HepG2 (cell line): ENCODE results near the gene PFKM. TPM values are rescaled to one million over a fixed set of nuclear protein-coding genes. Genes with fewer than 3 reads are reported as not detected.

ENCODE experiments used
- ATAC-seq: fragments of 200-7000 bp; cut with Tn5 transposase; 3 replicates; pipeline ENCODE4 v1.9.1; 2020; ENCODE audit warnings: mild to moderate bottlenecking, moderate library complexity
- BruUV-seq: library from RNA; stranded (reverse); fragments of 400-500 nt; replicated peaks from 2 replicates; lab custom pipeline; 2021; lab: Mats Ljungman, UMichigan
- CTCF ChIA-PET: fragments of 300-600 bp; formaldehyde crosslinking; extraction: SDS; loops from one replicate; lab custom pipeline; 2021; ENCODE audit warnings: low total read pairs, inconsistent platforms, low intra/inter-chr PET ratio; lab: Yijun Ruan, JAX
- POLR2A ChIA-PET: fragments of 350-600 bp; sonication (Branson Sonifier 250); formaldehyde crosslinking; loops from one replicate; lab custom pipeline; 2020; ENCODE audit warnings: antibody characterized with exemption, inconsistent platforms; lab: Yijun Ruan, JAX
- DNase-seq: peaks from one replicate; pipeline ENCODE4 v3.0.0-alpha.2; 2015; ENCODE audit warnings: low spot score
- FAIRE-seq: peaks from 3 replicates; lab custom pipeline; 2011; peaks lifted over from hg19 to GRCh38; lab: Jason Lieb, UNC
- H2AFZ ChIP-seq: one replicate; pipeline ENCODE4 v1.6.1; 2011; ENCODE audit warnings: low read length, inconsistent platforms
- H3K27ac ChIP-seq: fragments of 300-600 bp; 3 replicates; pipeline ENCODE4 v1.8.0; 2011; ENCODE audit warnings: mixed run types, mild to moderate bottlenecking, mixed read lengths, low read length, inconsistent platforms; ENCODE audit not compliant: insufficient read depth; ENCODE audit errors: extremely low read length
- H3K27me3 ChIP-seq, 2 experiments: fragments of 200-600 bp in 1 of 2; 2 replicates in 1 of 2; 3 replicates in 1 of 2; pipeline versions ENCODE4 v1.6.0 to v1.8.0; 2011; ENCODE audit warnings: low read length in 2 of 2, mild to moderate bottlenecking in 2 of 2, moderate library complexity in 2 of 2, inconsistent platforms in 1 of 2; ENCODE audit not compliant: insufficient read depth in 2 of 2, control insufficient read depth in 1 of 2
- H3K36me3 ChIP-seq, 2 experiments: fragments of 200-600 bp in 1 of 2; replicated peaks in 1 of 2; 2 replicates in 1 of 2; 3 replicates in 1 of 2; pipeline versions ENCODE4 v1.5.1 to v1.8.0; 2011; ENCODE audit warnings: low read length in 2 of 2, inconsistent platforms in 1 of 2; ENCODE audit not compliant: insufficient read depth in 2 of 2, control insufficient read depth in 1 of 2
- H3K4me1 ChIP-seq: 2 replicates; pipeline ENCODE4 v1.5.1; 2012; ENCODE audit warnings: low read length, inconsistent platforms; ENCODE audit not compliant: insufficient read depth
- H3K4me2 ChIP-seq: 2 replicates; pipeline ENCODE4 v1.6.0; 2011; ENCODE audit warnings: low read depth, low read length, inconsistent platforms
- H3K4me3 ChIP-seq, 3 experiments: fragments of 200-600 bp in 1 of 3; sonication (generic), shearing (Covaris generic) in 1 of 3; replicated peaks in 1 of 3; 2 replicates each; pipeline ENCODE4 v1.5.1; 2011 to 2016; ENCODE audit warnings: low read length in 3 of 3, inconsistent platforms in 2 of 3, low read depth in 2 of 3, mild to moderate bottlenecking in 2 of 3, control low read depth in 1 of 3, mixed read lengths in 1 of 3; ENCODE audit not compliant: insufficient read depth in 1 of 3
- H3K79me2 ChIP-seq: one replicate; pipeline ENCODE4 v1.6.1; 2011; ENCODE audit warnings: low read length, inconsistent platforms; ENCODE audit not compliant: insufficient read depth
- H3K9ac ChIP-seq: 2 replicates; pipeline ENCODE4 v1.6.0; 2011; ENCODE audit warnings: mild to moderate bottlenecking, low read depth, low read length, inconsistent platforms; ENCODE audit not compliant: insufficient read depth
- H3K9me3 ChIP-seq: 2 replicates; pipeline ENCODE4 v1.5.1; 2012; ENCODE audit warnings: mild to moderate bottlenecking, low read length
- H4K20me1 ChIP-seq: 2 replicates; pipeline ENCODE4 v1.6.0; 2011; ENCODE audit warnings: inconsistent platforms, mild to moderate bottlenecking, low read length, moderate library complexity; ENCODE audit not compliant: insufficient read depth
- ARID3A ChIP-seq: IDR thresholded peaks from 2 replicates; pipeline ENCODE4 v1.6.1; 2012; ENCODE audit warnings: low read depth, low read length, improper control_type of control experiment
- E2F1 ChIP-seq: sonication (generic); formaldehyde crosslinking; IDR thresholded peaks from 2 replicates; pipeline ENCODE4 v1.5.0; 2020; ENCODE audit warnings: missing genetic modification reagents
- GABPA ChIP-seq, 2 experiments: IDR thresholded peaks; 2 replicates each; pipeline ENCODE4 v1.6.1; 2011 to 2016; ENCODE audit warnings: low read depth in 2 of 2, low read length in 1 of 2, missing biosample characterization in 1 of 2, missing genetic modification characterization in 1 of 2
- KIAA2018 ChIP-seq: sonication (generic); formaldehyde crosslinking; IDR thresholded peaks from 2 replicates; pipeline ENCODE4 v1.5.0; 2020; ENCODE audit warnings: mild to moderate bottlenecking, missing genetic modification reagents, borderline replicate concordance
- MEF2D ChIP-seq: sonication (generic); formaldehyde crosslinking; IDR thresholded peaks from 2 replicates; pipeline ENCODE4 v1.5.1; 2020; ENCODE audit warnings: mild to moderate bottlenecking, missing genetic modification reagents
- MTF2 ChIP-seq: sonication (generic); formaldehyde crosslinking; IDR thresholded peaks from 2 replicates; pipeline ENCODE4 v1.5.0; 2020; ENCODE audit warnings: missing genetic modification reagents, borderline replicate concordance
- PCBP1 ChIP-seq: fragments of 200-400 bp; formaldehyde crosslinking; IDR thresholded peaks from 2 replicates; pipeline ENCODE4 v1.6.1; 2017; ENCODE audit warnings: mild to moderate bottlenecking, low read depth, low read length, borderline replicate concordance
- SOX6 ChIP-seq, 2 experiments: fragments of 450-650 bp in 1 of 2; sonication (generic) in 1 of 2; formaldehyde crosslinking in 1 of 2; IDR thresholded peaks; 2 replicates each; pipeline versions ENCODE4 v1.4.0 to v1.6.1; 2017 to 2020; ENCODE audit warnings: antibody characterized with exemption in 1 of 2, mild to moderate bottlenecking in 1 of 2, missing genetic modification reagents in 1 of 2
- TBX3 ChIP-seq: fragments of 450-650 bp; IDR thresholded peaks from 2 replicates; pipeline ENCODE4 v1.6.1; 2017; ENCODE audit warnings: antibody characterized with exemption, mild to moderate bottlenecking, inconsistent platforms, borderline replicate concordance
- ZNF282 ChIP-seq: fragments of 450-650 bp; IDR thresholded peaks from 2 replicates; pipeline ENCODE4 v1.6.1; 2018; ENCODE audit not compliant: partially characterized antibody
- WGBS: methylation state at CpG from one replicate; pipeline ENCODE4 v1.1.6; 2017; ENCODE audit warnings: low lambda C conversion rate; 5-methylcytosine and 5-hydroxymethylcytosine counted together
- in situ Hi-C: cut with HindIII; loops from 2 replicates; pipeline ENCODE4 v1.10.0; 2017; ENCODE audit warnings: low pct_unique_long_range_greater_than_20kb; ENCODE audit not compliant: extremely low pct_ligation_motif_present
- intact Hi-C: fragments of 100-400 bp; cut with micrococcal nuclease; formaldehyde crosslinking; loops from one replicate; pipeline ENCODE4 v1.10.0; 2022; ENCODE audit not compliant: unreplicated experiment
- polyA plus RNA-seq, 8 experiments: library from polyadenylated mRNA; depleted of rRNA in 3 of 8; stranded (reverse) in 7 of 8; unstranded in 1 of 8; fragments of >200 nt; fragmentation: Illumina TruSeq in 4 of 8; extraction: Trizol in 4 of 8; gene quantifications; 2 replicates each; pipeline versions ENCODE4 v1.2.1 to v1.2.3, GENCODE V29; 2011 to 2016; ENCODE audit warnings: low read depth in 4 of 8, missing spikeins in 1 of 8, mixed read lengths in 1 of 8; ENCODE audit not compliant: insufficient read depth in 1 of 8
- total RNA-seq, 5 experiments: library from RNA; depleted of rRNA; stranded (reverse); fragments of >200 nt; fragmentation: Illumina TruSeq; extraction: Trizol; gene quantifications; 2 replicates each; pipeline ENCODE4 v1.2.3, GENCODE V29; 2016; ENCODE audit warnings: low read depth in 1 of 5
- TF ChIP-seq, protein P1 (sequence below): sonication (generic); formaldehyde crosslinking; conservative IDR thresholded peaks from 2 replicates; pipeline ENCODE4 v1.4.0; 2020; ENCODE audit warnings: missing genetic modification reagents

Gene PFKM
- total and polyA plus RNA-seq, 2 of the 13 experiments (the other 11 are each of a cell fraction or from before 2014, with no cell fraction given): 1.9 to 2.4 TPM

- no TSS peak for BruUV-seq
- H3K27ac ChIP-seq: no peak overlapping the region
- in situ Hi-C loops (no loop called here), intact Hi-C loops (no loop called here)
- no peaks in the 10 kb centered on the region for H3K9me3 ChIP-seq
- no peak for DNase-seq
- H3K36me3 ChIP-seq: peaks cover 3 to 33% of the 10 kb centered on the region in 2 experiments; a peak in 4 of 5 replicates
- CTCF ChIA-PET: no interaction called here
- H4K20me1 ChIP-seq: no peaks in the 10 kb centered on the region
- H3K4me2 ChIP-seq: no peak overlapping the region
- no peak for ATAC-seq
- no peak overlapping the region for H3K9ac ChIP-seq
- H3K79me2 ChIP-seq: no peaks in the 10 kb centered on the region
- FAIRE-seq: no peak
- POLR2A ChIA-PET: no interaction called here
- H3K4me1 ChIP-seq: no peaks in the 10 kb centered on the region
- whole genome bisulfite sequencing: 99% methylated on average over 2 of the region's 2 CpGs
- no peak overlapping the region for H3K4me3 ChIP-seq
- no peaks in the 10 kb centered on the region for H3K27me3 ChIP-seq
- H2AFZ ChIP-seq: no peak overlapping the region
- TF ChIP-seq SOX6 (IDR thresholded peaks at IDR 0.05): no peak
- no peak for TF ChIP-seq SOX6 (CRISPR knock-in tag; IDR thresholded peaks at IDR 0.05)
- no peak for TF ChIP-seq ARID3A
- TF ChIP-seq ZNF282: no peak
- TF ChIP-seq PCBP1: no peak
- TF ChIP-seq, protein P1, sequence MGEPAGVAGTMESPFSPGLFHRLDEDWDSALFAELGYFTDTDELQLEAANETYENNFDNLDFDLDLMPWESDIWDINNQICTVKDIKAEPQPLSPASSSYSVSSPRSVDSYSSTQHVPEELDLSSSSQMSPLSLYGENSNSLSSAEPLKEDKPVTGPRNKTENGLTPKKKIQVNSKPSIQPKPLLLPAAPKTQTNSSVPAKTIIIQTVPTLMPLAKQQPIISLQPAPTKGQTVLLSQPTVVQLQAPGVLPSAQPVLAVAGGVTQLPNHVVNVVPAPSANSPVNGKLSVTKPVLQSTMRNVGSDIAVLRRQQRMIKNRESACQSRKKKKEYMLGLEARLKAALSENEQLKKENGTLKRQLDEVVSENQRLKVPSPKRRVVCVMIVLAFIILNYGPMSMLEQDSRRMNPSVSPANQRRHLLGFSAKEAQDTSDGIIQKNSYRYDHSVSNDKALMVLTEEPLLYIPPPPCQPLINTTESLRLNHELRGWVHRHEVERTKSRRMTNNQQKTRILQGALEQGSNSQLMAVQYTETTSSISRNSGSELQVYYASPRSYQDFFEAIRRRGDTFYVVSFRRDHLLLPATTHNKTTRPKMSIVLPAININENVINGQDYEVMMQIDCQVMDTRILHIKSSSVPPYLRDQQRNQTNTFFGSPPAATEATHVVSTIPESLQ (CRISPR knock-in tag): no peak
- no peak for TF ChIP-seq GABPA (IDR thresholded peaks at IDR 0.05; ENCODE audit: low read depth, low read length)
- no peak for TF ChIP-seq GABPA (CRISPR knock-in tag; IDR thresholded peaks at IDR 0.05; ENCODE audit: low read depth)
- no peak for TF ChIP-seq MEF2D (CRISPR knock-in tag)
- no peak for TF ChIP-seq KIAA2018
- TF ChIP-seq TBX3: no peak
- no peak for TF ChIP-seq E2F1 (CRISPR knock-in tag)
- no peak for TF ChIP-seq MTF2 (CRISPR knock-in tag)
Observed at GRCh38 chr12:48077111-48077510, 42.1 kb upstream of the PFKM start.
